Tongue (tissue), 2 donors: ENCODE measurements around the gene CEND1. TPM values are rescaled to one million over a fixed set of nuclear protein-coding genes. Genes with fewer than 3 reads are reported as not detected.
A peak's percentile ranks its signal among the peaks of the same experiment; 100 is the strongest.

Experiments used
- DNase-seq: peaks from one replicate; pipeline ENCODE4 v3.0.0-alpha.2; 2015
- total RNA-seq: library from RNA; depleted of rRNA; stranded (reverse); fragments of >200 nt; gene quantifications from one replicate; pipeline ENCODE4 v1.2.3, GENCODE V29; 2014

The CEND1 gene
- total RNA-seq: not detected

GRCh38 chr11:789943-790342 is at the start of gene CEND1:
CEND1 (minus strand) TSS chr11:790090; CDS start chr11:788576, 1,514 bp downstream.
- peak; percentile 46 for DNase-seq

GRCh38 chr11:839280-839623 is 49.4 kb upstream of the CEND1 start:
- DNase-seq: no peak

GRCh38 chr11:838441-839279 is 48.8 kb upstream of the CEND1 start:
- peak; percentile 71 for DNase-seq

- no peak for DNase-seq
Observed at GRCh38 chr11:837990-838307, 48.1 kb upstream of the CEND1 start.

GRCh38 chr11:837189-837989 is 47.5 kb upstream of the CEND1 start:
- DNase-seq: no peak

- no peak for DNase-seq
Observed at GRCh38 chr11:836700-837099, 46.8 kb upstream of the CEND1 start.

- no peak for DNase-seq
Observed at GRCh38 chr11:836274-836673, 46.4 kb upstream of the CEND1 start.

GRCh38 chr11:834371-835316 is 44.8 kb upstream of the CEND1 start:
- peak; percentile 57 for DNase-seq

GRCh38 chr11:833849-834311 is 44.0 kb upstream of the CEND1 start:
- peak; percentile 21 for DNase-seq

- peak; percentile 72 for DNase-seq
Observed at GRCh38 chr11:833114-833791, 43.4 kb upstream of the CEND1 start.

GRCh38 chr11:832529-833113 is 42.7 kb upstream of the CEND1 start, which contains the start of gene CD151:
CD151 (plus strand) TSS chr11:832952; CDS start chr11:836070, 3,118 bp downstream.
- DNase-seq: peak; percentile 84

- DNase-seq: no peak
Observed at GRCh38 chr11:831961-832528, 42.2 kb upstream of the CEND1 start.

- peak; percentile 79 for DNase-seq
Observed at GRCh38 chr11:831118-831864, 41.4 kb upstream of the CEND1 start.

GRCh38 chr11:830295-831117 is 40.6 kb upstream of the CEND1 start:
- DNase-seq: peak; percentile 87

GRCh38 chr11:829847-830294 is 40.0 kb upstream of the CEND1 start:
- no peak for DNase-seq

GRCh38 chr11:829176-829846 is 39.4 kb upstream of the CEND1 start:
- DNase-seq: no peak

- no peak for DNase-seq
Observed at GRCh38 chr11:828506-829175, 38.8 kb upstream of the CEND1 start.

GRCh38 chr11:827897-828192 is 38.0 kb upstream of the CEND1 start, which contains the start of gene CRACR2B:
CRACR2B (plus strand) TSS chr11:827919; CDS start chr11:828608, 689 bp downstream.
- DNase-seq: no peak
